Common myeloid progenitor, CD34-positive (primary cell): ENCODE data around the gene CNTNAP5.

Experiments used
- CTCF ChIA-PET: fragments of 350-600 bp; sonication (Branson Sonifier 250); formaldehyde crosslinking; loops from one replicate; lab custom pipeline; 2021; ENCODE audit warnings: antibody characterized with exemption; lab: Charles Lee
- POLR2A ChIA-PET: fragments of 350-600 bp; sonication (Branson Sonifier 250); formaldehyde crosslinking; loops from one replicate; lab custom pipeline; 2021; ENCODE audit warnings: antibody characterized with exemption; lab: Charles Lee
- DNase-seq, 3 donors: peaks; one replicate each; pipeline versions ENCODE4 v3.0.0 to v3.0.0-alpha.2; 2013
- H3K27ac ChIP-seq, 2 experiments: 1 replicate in 1 of 2; 2 replicates in 1 of 2; pipeline ENCODE4 v1.7.0; 2013; ENCODE audit warnings: inconsistent platforms in 2 of 2, low read length in 2 of 2, mild to moderate bottlenecking in 2 of 2, low read depth in 1 of 2, moderate library complexity in 1 of 2; ENCODE audit not compliant: severe bottlenecking in 2 of 2, insufficient read depth in 1 of 2, poor library complexity in 1 of 2
- H3K27me3 ChIP-seq, 5 experiments: replicated peaks in 2 of 5; 1 replicate in 3 of 5; 2 replicates in 2 of 5; pipeline versions ENCODE4 v1.6.1 to v1.7.0; 2013; ENCODE audit warnings: low read length in 4 of 5, mild to moderate bottlenecking in 2 of 5, moderate library complexity in 2 of 5, inconsistent platforms in 1 of 5; ENCODE audit not compliant: insufficient read depth in 5 of 5, control insufficient read depth in 4 of 5
- H3K36me3 ChIP-seq, 4 experiments: 1 replicate in 2 of 4; 2 replicates in 2 of 4; pipeline versions ENCODE4 v1.6.1 to v1.7.0; 2013; ENCODE audit warnings: low read length in 3 of 4, control low read depth in 1 of 4, mild to moderate bottlenecking in 1 of 4; ENCODE audit not compliant: control insufficient read depth in 4 of 4, insufficient read depth in 4 of 4
- H3K4me1 ChIP-seq, 4 experiments: 1 replicate in 3 of 4; 2 replicates in 1 of 4; pipeline versions ENCODE4 v1.6.1 to v1.7.1; 2013; ENCODE audit warnings: low read length in 3 of 4, mild to moderate bottlenecking in 3 of 4, control low read depth in 1 of 4, inconsistent platforms in 1 of 4, moderate library complexity in 1 of 4; ENCODE audit not compliant: control insufficient read depth in 4 of 4, insufficient read depth in 4 of 4; ENCODE audit errors: control extremely low read depth in 1 of 4
- H3K4me3 ChIP-seq, 7 experiments: 1 replicate in 4 of 7; 2 replicates in 3 of 7; pipeline versions ENCODE4 v1.5.1 to v1.7.0; 2013; ENCODE audit warnings: mild to moderate bottlenecking in 7 of 7, low read length in 6 of 7, moderate library complexity in 6 of 7, inconsistent platforms in 2 of 7, low read depth in 2 of 7, control low read depth in 1 of 7; ENCODE audit not compliant: insufficient read depth in 4 of 7, control insufficient read depth in 1 of 7; ENCODE audit errors: extremely low read depth in 1 of 7
- H3K9me3 ChIP-seq, 5 experiments: 1 replicate in 4 of 5; 2 replicates in 1 of 5; pipeline versions ENCODE4 v1.6.1 to v1.7.1; 2013; ENCODE audit warnings: low read length in 4 of 5, mild to moderate bottlenecking in 2 of 5, inconsistent platforms in 1 of 5, low read depth in 1 of 5, moderate library complexity in 1 of 5; ENCODE audit not compliant: control insufficient read depth in 4 of 5, insufficient read depth in 2 of 5; ENCODE audit errors: control extremely low read depth in 1 of 5
- WGBS: methylation state at CpG from one replicate; pipeline ENCODE4 v1.1.5; 2013; ENCODE audit not compliant: insufficient coverage; 5-methylcytosine and 5-hydroxymethylcytosine counted together

The CNTNAP5 gene

DNA sequence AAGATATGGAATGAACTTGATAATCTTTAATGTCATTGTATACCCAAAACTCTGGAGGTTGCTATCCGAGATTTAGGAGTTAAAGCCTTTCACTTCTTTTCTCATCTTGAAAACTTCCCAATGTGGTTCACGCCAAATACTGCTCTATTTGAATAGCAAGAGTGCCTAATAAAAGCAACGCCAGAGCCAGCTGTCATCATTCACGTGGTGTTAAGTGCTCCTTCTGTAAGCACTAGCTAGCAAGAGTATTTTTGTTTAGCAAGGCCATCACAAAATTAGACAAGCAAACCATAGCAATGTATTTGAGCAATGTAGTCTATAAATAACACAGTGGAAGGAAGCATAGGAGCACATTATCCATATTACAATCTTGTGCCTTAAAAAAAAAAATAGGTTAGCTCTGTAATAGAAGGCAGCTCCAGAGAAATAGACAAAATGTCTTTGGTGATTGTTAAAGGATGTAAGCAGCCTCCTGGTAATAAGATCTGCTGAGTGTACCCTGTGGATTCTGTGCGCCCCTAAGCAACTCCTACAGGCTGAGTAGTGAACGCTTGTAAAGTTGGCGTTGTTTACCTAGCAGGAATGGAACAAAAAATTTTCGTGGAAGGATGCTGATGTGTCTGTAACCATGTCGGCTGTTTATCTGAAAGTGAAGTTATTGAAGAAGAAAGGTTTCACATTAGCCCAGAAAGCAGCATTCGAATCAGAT, 518.0 kb downstream of the CNTNAP5 start:
- 88% methylated on average over 6 of the region's 10 CpGs for WGBS

DNA sequence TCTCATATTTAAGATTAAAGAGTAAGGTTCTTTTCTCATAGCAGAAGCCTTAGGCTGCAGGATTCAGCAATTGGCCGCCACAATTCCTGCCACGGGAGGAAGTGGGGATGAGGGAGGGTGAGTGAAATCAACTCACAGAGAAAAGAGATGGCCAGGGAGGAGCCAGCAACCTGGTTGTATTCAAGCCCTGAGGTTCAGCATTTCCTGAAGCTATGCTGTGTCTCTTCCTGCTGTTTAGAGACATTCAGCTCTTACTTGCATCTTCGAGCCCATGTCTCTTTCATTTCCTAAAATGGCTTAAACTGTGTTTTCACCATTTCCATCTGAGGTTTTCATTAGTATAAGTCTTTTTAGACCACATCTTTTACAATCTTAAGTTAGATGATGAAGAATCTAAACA, 522.6 kb downstream of the CNTNAP5 start:
- no peaks in the 10 kb centered on the region for H3K4me1 ChIP-seq
- H3K9me3 ChIP-seq = no peaks in the 10 kb centered on the region
- ChIA-PET POLR2A (no interaction called here), CTCF (interaction anchor here (1.1 kb wide), 1 partner anchor 16 kb away, joined by 3 read pairs; no protein-coding TSS in a partner anchor)
- WGBS = 44% methylated on average over 2 of the region's 3 CpGs
- H3K27me3 ChIP-seq = no peaks in the 10 kb centered on the region
- H3K27ac ChIP-seq = no peak overlapping the region
- H3K4me3 ChIP-seq = no peak overlapping the region
- no peak for DNase-seq
- H3K36me3 ChIP-seq = no peaks in the 10 kb centered on the region

More for the DNA sequence above, 518.0 kb downstream of the CNTNAP5 start:
- POLR2A ChIA-PET = no interaction called here
- Histone ChIP-seq H3K27ac (no peak overlapping the region), H3K4me1 (no peaks in the 10 kb centered on the region), H3K27me3 (no peaks in the 10 kb centered on the region), H3K36me3 (no peaks in the 10 kb centered on the region), H3K4me3 (no peak overlapping the region), H3K9me3 (no peaks in the 10 kb centered on the region)
- CTCF ChIA-PET = no interaction called here
- no peak for DNase-seq

DNA sequence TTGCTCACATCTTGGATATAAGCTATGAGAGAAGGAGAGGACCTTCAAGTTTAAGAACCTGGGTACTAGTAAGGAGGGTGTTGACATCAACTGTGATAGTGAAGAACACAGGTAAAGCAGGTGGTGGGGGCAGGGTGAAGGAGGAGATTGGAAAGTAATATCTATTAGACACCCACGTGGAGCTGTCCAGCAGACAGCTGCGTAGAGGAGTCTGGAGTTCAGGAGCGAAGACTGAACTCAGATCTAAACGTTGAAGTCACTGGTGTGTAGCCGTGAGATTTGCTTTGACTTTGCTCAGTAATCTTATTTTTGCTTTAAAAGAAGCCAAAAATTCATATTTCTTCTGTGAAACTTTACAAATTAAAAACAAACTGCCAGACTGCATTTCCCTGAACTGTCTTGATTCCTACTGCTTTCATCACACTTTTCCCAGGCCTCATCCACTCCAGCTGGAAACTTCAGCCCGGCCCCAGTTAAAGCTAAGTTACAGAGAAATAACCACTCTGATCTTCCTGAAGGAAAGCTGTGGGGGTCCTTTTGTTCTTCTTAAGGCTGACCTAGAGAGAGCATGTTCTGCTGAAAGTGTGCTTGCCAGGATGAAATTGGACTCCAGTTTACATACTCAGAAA, 533.3 kb downstream of the CNTNAP5 start:
- POLR2A ChIA-PET = no interaction called here
- 85% methylated on average over 5 of the region's 6 CpGs for WGBS
- CTCF ChIA-PET = no interaction called here

DNA sequence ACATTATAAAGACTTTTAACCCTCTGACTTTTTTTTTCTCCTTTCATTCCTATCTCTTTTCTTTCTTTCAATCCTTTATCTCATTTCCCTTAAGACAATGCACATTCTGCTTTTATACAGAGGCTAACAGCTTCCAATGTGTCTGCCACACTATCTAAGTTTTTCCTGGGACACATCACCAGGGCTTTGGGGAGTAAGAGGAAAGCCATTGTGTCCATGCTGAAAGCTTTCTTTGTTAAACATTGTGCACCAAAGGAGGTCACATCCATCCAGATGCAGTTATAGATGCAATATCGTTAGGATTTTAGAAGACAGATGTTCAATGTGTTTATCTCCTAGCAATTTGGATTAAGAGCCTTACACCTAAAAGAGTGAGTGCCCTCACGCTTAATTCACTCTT, 534.1 kb downstream of the CNTNAP5 start:
- Histone ChIP-seq H3K9me3 (no peaks in the 10 kb centered on the region), H3K36me3 (no peaks in the 10 kb centered on the region), H3K27ac (no peak overlapping the region), H3K4me3 (no peak overlapping the region), H3K4me1 (no peaks in the 10 kb centered on the region), H3K27me3 (no peaks in the 10 kb centered on the region)
- DNase-seq = no peak
- WGBS = no CpG with 5 or more reads among the region's 2 CpGs
- CTCF ChIA-PET = no interaction called here
- POLR2A ChIA-PET = no interaction called here

More for the DNA sequence above, 533.3 kb downstream of the CNTNAP5 start:
- DNase-seq = no peak
- no peak overlapping the region for H3K27ac ChIP-seq
- no peaks in the 10 kb centered on the region for H3K36me3 ChIP-seq
- H3K9me3 ChIP-seq = no peaks in the 10 kb centered on the region
- no peak overlapping the region for H3K4me3 ChIP-seq
- H3K27me3 ChIP-seq = no peaks in the 10 kb centered on the region
- H3K4me1 ChIP-seq = no peaks in the 10 kb centered on the region

DNA sequence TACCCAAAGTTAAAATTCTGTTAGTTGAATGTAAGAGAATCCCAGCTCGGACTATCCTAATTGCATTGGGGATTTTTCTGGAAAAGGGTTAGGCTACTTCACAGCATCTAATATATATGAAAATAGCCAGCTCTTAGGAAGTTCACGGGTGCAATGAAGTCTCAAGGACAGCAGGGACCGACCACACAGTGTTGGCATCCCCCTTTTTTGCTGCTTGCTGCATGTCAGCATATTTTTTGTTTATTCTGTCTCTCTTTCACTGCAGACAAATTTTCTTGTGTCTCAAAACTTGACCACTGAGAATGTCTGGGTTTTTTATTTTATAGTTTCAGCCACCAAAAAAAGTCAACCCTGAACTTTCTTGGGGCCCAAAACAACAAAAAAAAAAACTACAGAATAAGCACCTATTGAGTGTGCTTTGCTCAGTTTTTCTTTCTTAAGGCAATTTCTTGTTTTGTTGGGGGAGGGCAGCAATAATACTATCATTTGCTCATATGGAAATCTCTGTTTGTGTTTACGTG, 535.6 kb downstream of the CNTNAP5 start:
- 83% methylated on average over 2 of the region's 4 CpGs for WGBS
- POLR2A ChIA-PET = no interaction called here
- Histone ChIP-seq H3K27me3 (no peaks in the 10 kb centered on the region), H3K27ac (no peak overlapping the region), H3K4me3 (no peak overlapping the region), H3K4me1 (no peaks in the 10 kb centered on the region), H3K36me3 (no peaks in the 10 kb centered on the region), H3K9me3 (no peaks in the 10 kb centered on the region)
- DNase-seq = no peak
- CTCF ChIA-PET = no interaction called here

DNA sequence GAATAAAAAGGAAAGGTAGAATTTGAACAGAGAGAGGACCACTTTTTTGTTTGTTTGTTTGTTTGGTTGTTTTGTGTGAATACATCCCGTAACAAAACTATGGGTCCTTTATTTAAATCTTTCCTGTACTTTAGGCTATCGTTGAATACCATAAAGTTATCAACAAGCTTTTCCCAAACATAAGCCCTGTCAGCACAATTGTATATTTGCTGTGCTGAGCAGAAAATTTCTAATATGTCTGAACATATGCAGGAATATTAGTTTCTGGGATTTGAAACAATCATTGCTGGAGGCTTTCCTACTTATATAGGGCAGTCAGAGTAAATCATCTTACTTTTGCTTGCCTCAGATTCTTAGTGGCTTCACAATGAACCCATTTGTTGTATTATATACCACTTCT, 536.4 kb downstream of the CNTNAP5 start:
- ChIA-PET POLR2A (no interaction called here), CTCF (no interaction called here)
- no peaks in the 10 kb centered on the region for H3K4me1 ChIP-seq
- no peak for DNase-seq
- H3K36me3 ChIP-seq = no peaks in the 10 kb centered on the region
- WGBS = no CpG with 5 or more reads among the region's 2 CpGs
- no peaks in the 10 kb centered on the region for H3K9me3 ChIP-seq
- no peak overlapping the region for H3K27ac ChIP-seq
- H3K27me3 ChIP-seq = no peaks in the 10 kb centered on the region
- no peak overlapping the region for H3K4me3 ChIP-seq

DNA sequence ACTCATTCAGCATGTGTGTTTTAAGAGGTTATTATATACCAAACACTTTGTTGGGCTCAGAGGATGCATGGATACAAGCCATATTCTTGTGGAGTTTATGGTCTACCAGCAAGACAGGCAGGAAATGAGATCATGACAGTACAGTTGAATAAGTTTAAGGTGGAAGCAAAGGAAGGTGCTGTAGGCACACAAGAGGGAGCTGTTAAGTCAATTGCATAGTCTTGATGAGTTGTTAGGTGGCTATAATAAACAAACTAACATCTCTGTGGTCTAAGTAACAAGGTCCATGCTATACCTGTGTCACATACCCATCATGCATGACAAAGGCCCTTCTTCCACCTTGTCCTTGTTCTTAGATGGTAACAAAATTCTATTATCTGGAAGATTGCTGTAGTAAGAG, 538.3 kb downstream of the CNTNAP5 start:
- POLR2A ChIA-PET = no interaction called here

More for the DNA sequence above, 538.3 kb downstream of the CNTNAP5 start:
- Histone ChIP-seq H3K4me1 (no peaks in the 10 kb centered on the region), H3K27me3 (no peaks in the 10 kb centered on the region), H3K36me3 (no peaks in the 10 kb centered on the region), H3K27ac (no peak overlapping the region), H3K4me3 (no peak overlapping the region), H3K9me3 (no peaks in the 10 kb centered on the region)
- CTCF ChIA-PET = no interaction called here
- no peak for DNase-seq
